HS-5 (cell line): ENCODE results near the gene ZMYND8.
"Not testable (repeated sequence)": the region's sequence is repeated elsewhere in the genome, so short reads cannot be mapped to it uniquely, and the experiment has no call there.

Experiments used
- DNase-seq: peaks from one replicate; pipeline ENCODE4 v3.0.0-alpha.2; 2012; ENCODE audit warnings: low read depth

Gene ZMYND8

DNA sequence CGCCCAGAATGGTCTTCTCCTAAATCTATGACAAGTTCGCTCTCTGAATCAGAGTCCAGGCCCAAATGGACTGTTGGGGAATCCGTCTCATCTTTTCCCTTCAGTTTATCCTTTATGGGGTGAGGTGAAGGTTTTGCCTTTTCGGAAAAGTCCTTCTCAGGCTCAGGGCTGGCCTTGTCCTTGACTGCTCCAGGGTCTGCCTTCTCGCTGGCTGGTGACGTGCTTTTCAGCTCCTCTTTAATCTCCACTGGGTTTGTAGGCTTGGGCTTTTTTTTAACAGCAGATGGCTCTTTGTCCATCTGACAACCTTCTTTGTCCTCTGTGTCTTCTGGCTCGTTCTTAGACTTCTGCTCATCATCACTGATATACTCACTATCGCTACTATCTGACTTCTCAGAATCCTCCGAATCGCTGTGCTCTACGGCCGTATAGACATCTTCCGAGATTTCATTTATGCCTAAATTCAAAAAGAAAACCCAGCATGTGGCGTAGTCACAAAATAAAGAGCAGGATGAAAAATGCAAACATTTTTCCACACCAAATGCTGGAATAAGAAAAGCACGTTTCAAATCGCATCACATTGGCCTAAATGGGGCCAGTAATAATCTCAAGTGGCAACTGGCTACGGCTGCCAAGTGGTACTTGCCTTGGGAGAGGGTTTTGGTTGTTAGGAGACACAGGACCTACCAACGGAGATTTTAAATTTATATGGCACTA is 110.3 kb downstream of the ZMYND8 start:
- DNase-seq, result no peak

DNA sequence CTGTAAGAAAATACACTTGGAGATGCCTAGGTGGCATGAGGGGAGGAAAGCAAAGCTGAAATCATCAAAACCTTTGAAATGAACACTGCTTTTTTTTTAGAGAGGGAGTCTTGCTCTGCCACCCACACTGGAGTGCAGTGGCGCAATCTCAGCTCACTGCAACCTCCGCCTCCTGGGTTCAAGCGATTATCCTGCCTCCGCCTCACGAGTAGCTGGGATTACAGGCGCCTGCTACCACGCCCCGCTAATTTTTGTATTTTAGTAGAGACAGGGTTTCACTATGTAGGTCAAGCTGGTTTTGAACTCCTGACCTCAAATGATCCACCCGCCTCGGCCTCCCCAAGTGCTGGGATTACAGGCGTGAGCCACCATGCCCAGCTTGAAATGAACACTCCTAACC is 111.3 kb downstream of the ZMYND8 start:
- DNase-seq, result not testable (repeated sequence)

DNA sequence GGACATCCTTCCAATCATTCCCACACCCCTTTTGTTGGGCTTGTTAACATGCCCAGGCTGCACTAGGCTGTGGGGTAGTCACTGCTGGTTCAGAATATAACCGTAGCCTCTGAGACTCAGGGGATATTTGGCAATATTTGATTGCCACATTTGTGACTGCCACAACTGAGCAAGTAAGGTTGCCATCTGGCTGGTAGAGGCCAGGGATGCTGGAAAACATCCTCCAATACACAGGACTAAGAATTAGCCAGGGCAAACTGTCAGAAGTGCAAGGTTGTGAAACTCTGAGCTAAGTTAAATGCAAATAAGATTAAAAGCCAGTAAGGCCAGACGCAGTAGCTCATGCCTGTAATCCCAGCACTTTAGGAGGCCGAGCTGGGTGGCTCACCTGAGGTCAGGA is 112.0 kb downstream of the ZMYND8 start:
- DNase-seq, result no peak

DNA sequence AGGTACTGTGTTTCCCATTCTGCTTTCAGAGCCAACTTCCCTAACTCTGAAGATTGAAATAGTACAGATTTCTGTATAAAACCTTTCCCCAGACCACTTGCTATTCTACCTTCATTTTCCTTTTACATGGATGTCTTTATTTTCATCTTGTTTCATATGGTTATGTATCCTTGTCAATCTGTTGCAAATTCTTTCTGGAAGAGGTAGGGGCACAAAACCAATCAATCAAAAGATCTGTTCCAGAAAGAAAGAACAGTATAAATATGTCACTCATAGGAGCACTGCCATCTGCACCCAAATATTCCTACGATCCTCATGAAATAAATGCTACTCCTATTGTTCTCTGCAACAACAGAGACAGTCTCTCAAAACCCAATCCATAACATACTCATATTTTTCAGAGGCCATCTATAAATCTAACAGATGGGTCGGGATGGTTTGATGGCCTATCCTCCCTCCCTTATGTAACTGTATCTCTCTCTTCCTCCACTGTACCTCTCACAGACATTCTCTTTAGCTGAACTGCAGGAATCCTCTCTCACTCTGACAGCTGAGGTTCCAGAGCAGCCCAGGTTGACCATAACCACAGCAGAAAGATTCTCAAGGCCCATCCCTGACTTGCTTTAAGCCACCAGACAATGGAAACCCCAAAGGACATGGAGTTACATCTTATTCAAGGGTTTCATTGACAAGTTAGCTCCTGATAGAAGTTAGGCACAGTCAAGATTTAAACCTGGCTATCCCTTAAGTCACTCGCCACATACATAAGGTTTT is 112.8 kb downstream of the ZMYND8 start:
- no peak for DNase-seq

DNA sequence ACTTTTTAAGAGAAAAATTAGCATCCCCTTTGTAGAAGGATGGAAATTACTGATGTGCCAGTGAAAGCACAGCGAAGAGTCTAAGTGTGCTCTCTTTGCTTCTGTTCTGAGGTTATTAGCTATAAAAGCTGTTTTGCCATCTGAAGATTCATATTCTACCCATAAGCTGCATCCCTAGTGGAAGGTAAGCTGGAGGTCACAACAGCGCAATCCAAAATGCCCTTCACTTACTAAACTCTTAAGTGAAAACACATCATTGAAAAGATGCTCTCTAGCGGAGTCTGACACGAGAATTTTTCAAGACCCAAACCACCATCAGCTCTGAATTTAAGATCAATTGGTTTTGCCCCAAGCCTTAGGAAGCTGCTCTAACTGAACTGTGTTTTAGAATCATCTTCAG is 113.5 kb downstream of the ZMYND8 start:
- no peak for DNase-seq

DNA sequence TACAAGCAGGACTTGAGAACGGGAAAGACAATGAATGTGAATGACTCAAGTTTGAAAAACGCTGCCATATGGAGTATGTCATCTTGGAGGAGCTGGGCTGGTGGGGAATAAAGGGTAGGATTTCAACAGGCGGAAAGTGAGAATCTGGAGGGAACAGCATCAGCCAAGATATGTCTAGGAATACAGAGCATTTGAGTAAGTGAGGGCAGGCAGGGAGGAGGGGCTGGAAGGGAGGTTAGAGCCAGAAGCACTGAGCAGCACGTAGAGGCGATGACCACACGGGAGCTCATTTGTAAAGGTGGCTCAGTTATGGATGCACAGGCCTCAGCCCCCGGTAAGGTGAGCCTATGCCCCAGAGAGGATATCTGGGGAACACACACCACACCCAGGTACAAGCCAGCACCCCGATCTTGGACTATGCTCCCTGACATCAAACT is 115.1 kb downstream of the ZMYND8 start:
- peak; percentile 100 for DNase-seq

DNA sequence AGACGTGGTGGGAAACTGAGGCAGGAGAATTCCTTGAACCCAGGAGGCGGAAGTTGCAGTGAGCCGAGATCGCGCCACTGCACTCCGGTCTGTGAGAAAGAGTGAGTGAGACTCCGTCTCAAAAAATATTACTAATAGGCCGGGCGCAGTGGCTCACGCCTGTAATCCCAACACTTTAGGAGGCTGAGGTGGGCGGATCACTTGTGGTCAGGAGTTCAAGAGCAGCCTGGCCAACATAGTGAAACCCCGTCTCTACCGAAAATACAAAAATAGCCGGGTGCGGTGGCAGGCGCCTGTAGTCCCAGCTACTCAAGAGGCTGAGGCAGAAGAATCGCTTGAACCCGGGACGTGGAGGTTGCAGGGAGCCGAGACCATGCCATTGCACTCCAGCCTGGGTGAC is 116.4 kb downstream of the ZMYND8 start:
- DNase-seq, result not testable (repeated sequence)

DNA sequence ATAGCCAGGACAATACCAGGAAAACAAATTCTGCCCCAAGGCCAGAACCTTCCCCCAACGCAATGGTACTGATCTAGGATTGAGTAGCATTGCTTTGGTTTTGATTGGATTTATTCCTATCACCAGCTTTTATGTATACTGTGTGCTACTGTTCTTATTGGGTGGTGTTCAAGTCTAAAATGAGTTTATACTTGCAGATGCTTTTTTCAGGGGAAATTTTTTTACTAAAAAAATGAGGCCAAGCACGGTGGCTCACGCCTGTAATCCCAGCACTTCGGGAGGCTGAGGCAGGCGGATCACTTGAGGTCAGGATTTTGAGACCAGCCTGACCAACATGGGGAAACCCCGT is 116.8 kb downstream of the ZMYND8 start:
- DNase-seq, result no peak

DNA sequence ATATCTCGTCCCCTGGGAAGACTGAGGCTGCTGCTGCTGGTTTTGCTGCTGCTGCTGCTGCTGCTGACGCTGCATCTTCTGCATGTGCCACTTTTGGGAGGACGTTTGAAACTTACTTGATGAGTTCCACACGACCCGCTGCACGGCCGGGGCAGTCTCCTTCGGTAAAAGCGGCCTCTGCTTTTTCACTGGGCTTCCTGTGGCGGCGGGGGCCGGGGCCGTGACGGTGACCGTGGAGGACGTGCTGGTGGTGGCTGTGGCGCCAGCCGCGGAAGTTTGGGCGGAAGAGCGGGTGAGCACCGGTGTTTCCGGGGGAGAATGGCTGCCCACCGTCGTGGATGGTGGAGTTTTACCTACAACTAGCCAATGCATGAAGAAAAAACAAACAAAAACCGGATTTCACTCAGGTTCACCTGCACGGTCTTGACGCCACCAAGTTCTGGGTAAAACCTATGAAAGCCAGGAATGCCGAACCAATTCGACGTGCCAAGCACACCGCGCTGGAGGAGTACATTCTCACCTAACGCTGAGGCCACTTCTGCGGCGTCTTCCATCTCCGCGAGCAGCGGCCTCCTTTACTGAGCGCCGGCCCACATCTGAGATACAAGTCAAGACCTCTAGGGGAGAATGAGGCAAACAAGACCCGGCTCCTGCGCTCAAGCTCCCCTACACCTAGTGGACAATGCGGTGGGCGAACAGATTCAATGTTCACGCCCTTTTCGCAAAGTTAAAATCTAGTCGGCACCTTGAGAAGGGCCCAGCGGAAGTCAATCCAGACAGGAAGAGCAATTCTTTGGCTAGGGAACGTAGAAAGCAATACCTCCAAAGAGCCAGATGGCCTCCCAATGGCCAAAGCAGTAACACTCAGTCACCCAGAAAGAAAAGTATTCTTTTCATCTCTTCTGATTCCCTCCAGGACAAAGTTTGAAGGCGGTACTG is 117.5 kb downstream of the ZMYND8 start:
- no peak for DNase-seq

DNA sequence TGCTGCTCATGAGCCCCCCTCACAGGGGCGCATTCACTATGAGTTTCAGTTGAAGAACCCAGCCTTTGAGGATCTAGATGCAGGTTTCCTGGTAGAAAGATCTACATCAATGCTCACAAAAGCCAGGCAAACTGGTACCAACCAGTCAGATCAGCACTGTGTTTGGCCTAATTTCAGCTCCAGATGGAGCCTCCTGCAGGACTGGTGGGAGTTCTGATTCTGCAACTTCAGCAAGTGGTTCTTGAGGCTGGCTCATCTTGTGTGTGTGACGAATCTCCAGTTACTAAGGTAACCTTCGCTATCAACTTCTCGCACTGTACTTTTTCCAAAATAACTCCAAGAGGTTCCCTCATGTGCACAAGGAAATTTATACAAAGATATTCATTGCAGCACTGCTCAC is 118.8 kb downstream of the ZMYND8 start:
- no peak for DNase-seq

DNA sequence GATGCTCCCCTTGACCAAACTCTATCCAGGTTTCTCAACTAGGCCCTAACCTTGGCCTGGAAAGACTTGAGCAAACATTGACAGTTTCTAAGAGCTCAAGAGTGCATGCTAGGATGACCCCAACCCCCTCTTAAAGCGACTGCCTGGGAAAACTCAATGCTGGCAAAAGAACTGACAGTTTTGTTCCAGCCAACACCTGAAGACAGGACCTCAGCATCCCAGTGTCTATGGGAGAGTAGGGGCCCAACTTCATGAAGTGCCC is 119.9 kb downstream of the ZMYND8 start:
- DNase-seq, result no peak

DNA sequence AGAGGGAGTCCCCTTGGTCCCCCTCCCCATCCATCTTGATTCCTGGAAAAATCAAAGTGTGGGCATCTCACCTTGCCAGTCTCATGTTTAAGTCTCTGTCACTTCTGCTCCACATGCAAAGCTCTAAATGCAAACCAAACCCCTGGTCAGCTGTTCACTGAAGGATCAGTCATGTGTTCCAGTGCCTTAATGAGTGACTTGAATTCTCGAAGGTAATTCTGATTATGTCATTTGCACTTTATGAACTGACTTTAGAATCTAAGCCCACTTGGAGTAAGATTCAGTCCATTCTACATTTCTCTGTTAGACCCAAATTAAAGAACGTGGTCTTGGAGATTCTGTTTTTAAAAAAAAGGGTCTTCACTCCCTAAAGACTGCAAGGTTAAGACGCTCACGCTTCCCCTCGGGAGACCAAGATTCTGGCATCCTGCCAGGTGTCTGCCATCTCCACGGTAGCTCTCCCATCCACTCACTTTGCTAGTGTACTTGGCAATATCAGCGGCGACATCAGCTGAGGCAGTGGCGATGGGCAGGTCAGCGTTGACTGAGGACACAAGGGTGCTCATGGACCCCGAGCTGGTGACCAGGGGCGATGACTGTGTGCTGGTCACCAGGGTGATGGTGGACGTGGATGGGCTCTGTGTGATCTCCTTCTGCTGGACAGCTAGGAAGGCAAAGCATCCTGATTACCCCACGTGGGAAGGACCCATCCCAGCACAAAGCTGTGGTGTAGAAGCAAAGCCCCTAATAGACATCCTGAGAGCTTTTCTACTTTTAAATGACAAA is 120.5 kb downstream of the ZMYND8 start:
- DNase-seq, result no peak

DNA sequence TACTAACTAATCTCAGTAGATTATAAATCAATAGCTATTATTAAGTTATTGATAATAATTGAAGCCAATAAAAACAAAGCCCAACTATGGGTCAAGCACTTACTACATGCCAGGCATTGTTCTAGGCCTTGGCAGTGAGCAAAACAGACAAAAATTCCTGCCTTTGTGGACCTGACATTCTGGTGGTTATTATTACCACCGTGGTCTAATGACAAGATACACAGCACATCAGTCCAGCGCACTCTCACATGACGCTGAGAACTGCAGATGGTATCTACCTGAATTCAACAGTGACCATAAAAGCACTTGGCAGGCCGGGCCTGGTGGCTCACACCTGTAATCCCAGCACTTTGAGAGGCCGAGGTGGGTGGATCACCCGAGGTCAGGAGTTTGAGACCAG is 121.4 kb downstream of the ZMYND8 start:
- DNase-seq, result no peak

DNA sequence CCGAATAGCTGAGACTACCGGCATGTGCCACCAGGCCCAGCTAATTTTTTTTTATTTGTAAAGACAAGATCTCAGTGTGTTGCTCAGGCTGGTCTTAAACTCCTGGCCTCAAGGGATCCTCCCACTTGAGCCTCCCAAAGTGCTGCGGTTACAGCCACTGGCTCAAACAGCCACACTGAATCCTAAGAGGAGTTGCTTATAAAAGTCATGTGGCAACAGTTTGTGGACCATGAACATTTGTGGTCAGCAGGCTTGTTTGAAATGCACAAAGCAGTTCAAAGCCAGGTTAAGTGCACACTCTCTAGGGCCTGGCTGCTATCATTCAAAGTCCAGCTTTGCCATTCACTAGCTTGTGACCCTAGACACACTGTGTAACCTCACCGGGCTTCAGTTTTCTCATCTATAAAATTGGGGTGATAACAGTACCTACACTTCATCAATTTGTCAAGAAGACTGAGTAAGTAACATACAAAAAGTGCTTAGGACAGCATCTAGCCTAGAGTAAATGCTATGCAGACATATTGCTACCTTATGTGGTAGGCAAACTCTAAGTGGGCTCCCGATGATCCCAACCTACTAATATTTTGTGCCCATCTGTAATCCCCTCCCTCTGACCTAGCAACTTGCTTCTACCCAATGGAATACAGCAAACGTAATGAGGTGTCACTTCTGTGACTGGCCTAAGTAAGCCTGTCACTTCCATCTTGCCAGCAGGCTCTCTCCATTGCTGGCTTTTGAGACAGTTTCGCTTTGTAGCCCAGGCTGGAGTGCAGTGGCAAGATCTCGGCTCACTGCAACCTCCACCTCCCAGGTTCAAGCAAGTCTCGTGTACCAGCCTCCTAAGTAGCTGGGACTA is 122.9 kb downstream of the ZMYND8 start:
- no peak for DNase-seq

DNA sequence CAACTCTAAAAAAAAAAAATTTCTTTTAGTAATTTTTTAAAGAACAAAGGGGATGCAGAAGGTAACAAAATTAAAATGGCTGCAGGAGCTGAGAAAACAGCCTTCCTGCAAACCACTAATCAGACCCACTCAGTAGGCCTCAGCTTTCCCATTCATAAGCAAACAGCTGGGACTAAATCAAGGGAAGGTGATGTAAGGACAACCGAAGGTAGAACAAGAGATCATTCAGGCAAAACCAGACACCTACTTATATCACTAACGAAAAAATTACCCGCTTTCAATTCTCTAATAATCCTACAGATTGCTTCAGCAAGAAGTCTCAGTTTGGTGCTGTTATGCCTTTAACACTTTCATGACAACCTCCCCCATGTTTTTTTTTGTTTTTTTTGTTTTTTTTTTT is 124.0 kb downstream of the ZMYND8 start:
- DNase-seq, result no peak

DNA sequence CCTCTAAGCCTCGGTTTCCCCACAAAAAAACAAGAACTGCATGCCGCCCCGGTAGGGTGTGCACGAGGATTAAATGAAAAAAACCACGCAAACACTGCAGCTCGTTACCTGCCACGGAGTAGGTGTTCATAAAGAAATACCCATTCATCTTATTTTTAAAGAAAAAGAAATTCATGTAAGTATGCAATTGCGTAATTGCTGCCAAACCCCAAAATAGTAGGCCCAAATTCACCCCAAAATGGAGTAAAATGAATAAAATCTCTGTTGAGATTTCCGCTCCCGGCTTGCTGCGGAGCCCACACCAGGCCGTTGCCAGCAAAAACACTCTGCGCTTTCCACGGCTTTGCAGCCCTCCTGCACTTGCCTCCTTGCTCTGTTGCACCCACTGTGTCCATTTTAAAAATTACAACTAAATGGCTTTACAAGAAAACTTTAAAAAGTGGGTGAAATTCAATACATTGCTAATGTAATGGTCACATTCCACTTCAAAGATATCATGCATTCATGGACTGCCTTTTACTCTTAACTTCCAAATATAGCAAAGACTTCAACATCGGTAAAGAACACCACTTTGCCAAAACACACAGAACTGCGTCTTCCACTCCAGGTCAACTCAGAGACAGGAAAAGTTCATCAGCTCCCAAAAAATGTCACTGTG is 125.0 kb downstream of the ZMYND8 start:
- DNase-seq, result no peak

DNA sequence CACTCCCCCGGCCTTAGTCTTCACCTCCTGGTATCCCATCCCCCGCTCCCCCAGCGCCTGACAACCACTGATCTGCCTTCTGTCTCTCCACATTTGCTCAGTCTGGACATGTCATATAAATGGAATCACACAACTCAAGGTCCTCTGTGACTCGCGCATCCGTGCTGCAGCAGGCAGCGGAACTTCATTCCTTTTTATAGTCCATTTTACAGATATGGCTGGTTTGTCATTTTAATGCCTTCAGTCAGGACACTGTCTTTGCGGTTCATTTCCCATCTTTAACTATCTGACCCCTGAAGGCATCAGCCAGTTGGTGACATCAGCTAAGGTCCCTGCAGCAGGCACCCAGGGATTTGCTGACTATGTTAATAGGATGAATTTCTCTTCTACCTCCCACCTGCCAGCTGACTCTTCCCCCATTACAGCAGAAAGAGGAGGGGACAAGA is 125.7 kb downstream of the ZMYND8 start:
- no peak for DNase-seq

DNA sequence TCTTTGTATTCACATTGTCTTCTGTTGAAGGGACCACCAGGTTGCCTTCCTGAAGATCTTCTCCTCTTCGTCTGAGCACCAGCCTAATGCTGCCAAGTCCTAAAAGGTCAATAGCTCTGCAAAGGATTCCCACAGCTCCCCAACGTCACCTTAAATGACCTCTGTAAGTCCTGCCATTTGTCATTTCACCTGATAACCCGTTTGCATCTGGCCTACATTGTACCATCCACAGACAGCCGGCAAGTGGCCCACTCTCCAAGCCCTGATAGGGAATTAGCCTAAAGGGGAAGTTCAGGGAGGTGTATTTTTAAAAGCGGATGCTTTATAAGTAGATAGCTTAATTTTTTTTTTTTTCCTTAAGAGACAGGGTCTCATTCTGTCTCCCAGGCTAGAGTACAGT is 127.8 kb downstream of the ZMYND8 start:
- no peak for DNase-seq

DNA sequence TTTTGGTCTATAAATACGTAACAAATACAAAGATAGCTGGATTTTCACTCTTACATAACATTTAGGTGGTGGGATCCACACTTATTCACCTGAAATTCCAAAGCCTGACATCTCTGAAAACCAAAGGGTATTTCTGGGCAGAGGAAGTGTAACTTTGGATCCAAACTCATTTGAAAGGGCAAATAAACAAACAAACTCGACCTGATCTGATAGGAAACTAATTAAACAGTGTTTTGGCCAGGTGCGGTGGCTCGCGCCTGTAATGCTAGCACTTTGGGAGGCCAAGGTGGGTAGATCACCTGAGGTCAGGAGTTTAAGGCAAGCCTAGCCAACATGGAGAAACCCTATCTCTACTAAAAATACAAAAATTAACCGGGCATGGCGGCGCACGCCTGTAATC is 128.9 kb downstream of the ZMYND8 start:
- no peak for DNase-seq

DNA sequence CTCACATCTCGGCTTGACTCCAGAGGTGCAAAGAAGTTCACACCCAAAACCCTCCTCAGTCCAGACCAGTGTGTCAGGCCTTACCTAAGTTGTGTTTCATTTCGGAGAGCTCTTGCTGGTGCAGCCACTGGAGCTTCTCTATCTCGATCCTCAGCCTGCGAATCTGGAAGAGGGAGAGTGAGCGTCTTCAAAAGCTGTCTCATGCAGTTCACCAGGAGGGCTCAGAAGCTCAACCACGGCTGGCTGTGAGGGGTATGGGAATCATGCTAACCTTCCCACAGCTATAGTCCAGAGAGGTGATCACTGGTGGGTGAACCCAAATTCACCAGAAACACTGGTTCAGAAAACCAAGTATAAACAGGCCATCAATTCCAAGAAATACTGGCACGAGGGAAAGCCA is 129.4 kb downstream of the ZMYND8 start:
- no peak for DNase-seq

DNA sequence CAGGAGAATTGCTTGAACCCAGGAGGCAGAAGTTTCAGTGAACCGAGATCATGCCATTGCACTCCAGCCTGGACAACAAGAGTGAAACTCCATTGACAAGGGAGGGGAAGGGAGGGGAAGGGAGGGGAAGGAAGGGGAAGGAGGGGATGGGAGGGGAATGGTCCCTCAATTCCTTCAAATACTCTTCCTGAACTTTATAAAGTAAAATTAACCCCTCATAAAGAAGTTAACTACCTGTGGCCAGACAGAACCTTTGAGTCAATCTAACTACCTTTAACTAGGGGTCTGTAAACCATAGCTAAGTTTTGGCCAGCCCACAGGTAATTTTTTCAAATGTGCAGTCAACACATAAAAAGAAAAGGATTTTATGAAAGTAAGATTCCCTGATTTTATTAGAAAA is 131.0 kb downstream of the ZMYND8 start:
- DNase-seq, result no peak
